Endothelial cell (in vitro differentiated cells): Measurements from ENCODE around the gene CRIP2. TPM values are rescaled to one million over a fixed set of nuclear protein-coding genes. Genes with fewer than 3 reads are reported as not detected.

Experiments
- DNase-seq: peaks from one replicate; pipeline ENCODE4 v3.0.0; 2021; ENCODE audit warnings: low spot score
- H3K27ac Mint-ChIP-seq: one replicate; pipeline ENCODE4 v1.8.0; 2021; ENCODE audit warnings: mixed read lengths, inconsistent platforms; ENCODE audit not compliant: unreplicated experiment
- H3K27me3 Mint-ChIP-seq: one replicate; pipeline ENCODE4 v1.8.0; 2021; ENCODE audit warnings: mild to moderate bottlenecking, moderate library complexity, mixed read lengths, inconsistent platforms; ENCODE audit not compliant: unreplicated experiment
- H3K36me3 Mint-ChIP-seq: one replicate; pipeline ENCODE4 v1.8.0; 2021; ENCODE audit warnings: mild to moderate bottlenecking, low read depth, mixed read lengths, inconsistent platforms; ENCODE audit not compliant: unreplicated experiment
- H3K4me1 Mint-ChIP-seq: one replicate; pipeline ENCODE4 v1.8.0; 2021; ENCODE audit warnings: mild to moderate bottlenecking, mixed read lengths, inconsistent platforms; ENCODE audit not compliant: unreplicated experiment
- H3K4me3 Mint-ChIP-seq: one replicate; pipeline ENCODE4 v1.8.0; 2021; ENCODE audit warnings: mild to moderate bottlenecking, mixed read lengths, inconsistent platforms; ENCODE audit not compliant: unreplicated experiment
- H3K9me3 Mint-ChIP-seq: one replicate; pipeline ENCODE4 v1.8.0; 2021; ENCODE audit warnings: mixed read lengths, inconsistent platforms; ENCODE audit not compliant: unreplicated experiment
- total RNA-seq: library from RNA; stranded (reverse); fragmentation: NEBNext Ultra II Directional; extraction: Animal tissue kit (Norgen Biotek cat#: 25700); gene quantifications from one replicate; pipeline ENCODE4 v1.2.1, GENCODE V29; 2021; ENCODE audit not compliant: unreplicated experiment
- TF ChIP-seq, protein P1 (sequence below): fragments of 200-600 bp; sonication (generic); IDR thresholded peaks from one replicate; pipeline ENCODE4 v1.5.0; 2021; ENCODE audit warnings: antibody characterized with exemption; ENCODE audit not compliant: unreplicated experiment

CRIP2 gene
- total RNA-seq, 1 donor from 2014 or later = 67.4 TPM

DNA sequence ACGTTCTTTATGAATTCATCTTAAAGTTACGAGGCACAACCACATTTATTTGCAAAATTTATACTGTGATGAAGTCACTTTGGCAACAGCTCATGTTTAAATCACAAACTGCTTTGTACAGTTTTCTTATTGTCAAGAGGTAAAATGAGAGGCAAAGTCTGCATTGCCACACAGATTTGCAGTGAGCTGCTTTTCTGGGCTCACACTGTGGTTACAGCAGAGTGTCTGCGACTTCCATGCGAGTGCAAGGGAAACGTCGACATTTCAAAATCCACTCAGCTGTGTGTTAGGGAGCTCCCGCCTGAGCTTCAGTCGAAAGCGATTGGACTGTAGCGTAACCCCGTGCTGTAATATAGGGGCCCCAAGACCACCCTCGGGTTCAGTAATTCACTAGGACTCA, 42.0 kb upstream of the CRIP2 start:
- no peak for DNase-seq
- Mint-ChIP-seq H3K9me3 (no peaks in the 10 kb centered on the region), H3K27me3 (peaks cover 2% of the 10 kb centered on the region), H3K36me3 (peaks cover 9% of the 10 kb centered on the region), H3K4me1 (no peaks in the 10 kb centered on the region), H3K4me3 (no peak overlapping the region), H3K27ac (no peak overlapping the region)
- TF ChIP-seq, protein P1, sequence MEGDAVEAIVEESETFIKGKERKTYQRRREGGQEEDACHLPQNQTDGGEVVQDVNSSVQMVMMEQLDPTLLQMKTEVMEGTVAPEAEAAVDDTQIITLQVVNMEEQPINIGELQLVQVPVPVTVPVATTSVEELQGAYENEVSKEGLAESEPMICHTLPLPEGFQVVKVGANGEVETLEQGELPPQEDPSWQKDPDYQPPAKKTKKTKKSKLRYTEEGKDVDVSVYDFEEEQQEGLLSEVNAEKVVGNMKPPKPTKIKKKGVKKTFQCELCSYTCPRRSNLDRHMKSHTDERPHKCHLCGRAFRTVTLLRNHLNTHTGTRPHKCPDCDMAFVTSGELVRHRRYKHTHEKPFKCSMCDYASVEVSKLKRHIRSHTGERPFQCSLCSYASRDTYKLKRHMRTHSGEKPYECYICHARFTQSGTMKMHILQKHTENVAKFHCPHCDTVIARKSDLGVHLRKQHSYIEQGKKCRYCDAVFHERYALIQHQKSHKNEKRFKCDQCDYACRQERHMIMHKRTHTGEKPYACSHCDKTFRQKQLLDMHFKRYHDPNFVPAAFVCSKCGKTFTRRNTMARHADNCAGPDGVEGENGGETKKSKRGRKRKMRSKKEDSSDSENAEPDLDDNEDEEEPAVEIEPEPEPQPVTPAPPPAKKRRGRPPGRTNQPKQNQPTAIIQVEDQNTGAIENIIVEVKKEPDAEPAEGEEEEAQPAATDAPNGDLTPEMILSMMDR = no peak

DNA sequence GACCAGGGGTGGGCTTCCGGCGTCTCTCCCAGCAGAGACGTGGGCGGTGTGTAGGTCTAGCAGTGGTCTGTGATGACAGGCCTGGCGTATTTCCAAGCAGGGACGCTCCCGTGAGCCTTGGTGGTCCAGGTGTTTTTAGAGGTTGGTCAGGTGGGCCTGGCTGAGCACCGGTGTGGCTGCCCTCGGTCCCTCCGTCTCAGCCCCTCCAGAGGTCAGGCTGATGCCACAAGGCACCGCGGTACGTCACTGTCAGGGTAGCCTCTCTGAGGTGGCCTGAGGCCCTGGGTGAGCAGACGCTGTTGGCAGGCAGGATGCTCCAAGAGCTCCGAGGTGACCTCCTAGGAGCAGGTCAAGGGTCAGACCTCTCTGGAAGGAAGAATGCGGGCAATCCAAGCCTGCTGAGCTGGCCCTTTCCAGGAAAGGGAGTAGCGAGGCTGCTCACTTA, 41.4 kb upstream of the CRIP2 start:
- Mint-ChIP-seq H3K4me1 (no peaks in the 10 kb centered on the region), H3K27ac (no peak overlapping the region), H3K27me3 (peaks cover 2% of the 10 kb centered on the region), H3K9me3 (no peaks in the 10 kb centered on the region), H3K36me3 (peaks cover 8% of the 10 kb centered on the region), H3K4me3 (no peak overlapping the region)
- DNase-seq = no peak
- TF ChIP-seq, protein P1 = no peak

DNA sequence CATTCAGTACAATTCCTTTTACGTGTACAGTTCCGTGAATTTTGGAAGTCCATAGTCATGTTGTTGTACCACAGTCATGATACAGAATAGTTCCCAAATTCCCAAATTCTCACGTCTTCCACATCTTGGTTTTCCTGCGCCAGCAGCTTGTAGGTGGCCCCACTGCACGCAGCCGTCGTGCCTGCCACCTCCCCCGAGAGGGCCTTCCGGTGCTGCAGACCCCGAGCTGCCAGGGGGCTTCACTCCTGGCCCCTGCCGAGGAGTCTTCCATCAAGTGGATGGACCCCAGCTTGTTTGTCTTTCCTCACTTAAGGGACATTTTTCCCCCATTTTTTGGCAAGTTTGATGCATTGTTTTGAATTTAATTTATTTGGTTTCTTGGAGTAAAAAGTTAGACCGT, 38.2 kb upstream of the CRIP2 start:
- Mint-ChIP-seq H3K27me3 (peaks cover 2% of the 10 kb centered on the region), H3K4me3 (no peak overlapping the region), H3K36me3 (peaks cover 8% of the 10 kb centered on the region), H3K4me1 (no peaks in the 10 kb centered on the region), H3K27ac (no peak overlapping the region), H3K9me3 (no peaks in the 10 kb centered on the region)
- no peak for DNase-seq
- TF ChIP-seq, protein P1 = no peak

DNA sequence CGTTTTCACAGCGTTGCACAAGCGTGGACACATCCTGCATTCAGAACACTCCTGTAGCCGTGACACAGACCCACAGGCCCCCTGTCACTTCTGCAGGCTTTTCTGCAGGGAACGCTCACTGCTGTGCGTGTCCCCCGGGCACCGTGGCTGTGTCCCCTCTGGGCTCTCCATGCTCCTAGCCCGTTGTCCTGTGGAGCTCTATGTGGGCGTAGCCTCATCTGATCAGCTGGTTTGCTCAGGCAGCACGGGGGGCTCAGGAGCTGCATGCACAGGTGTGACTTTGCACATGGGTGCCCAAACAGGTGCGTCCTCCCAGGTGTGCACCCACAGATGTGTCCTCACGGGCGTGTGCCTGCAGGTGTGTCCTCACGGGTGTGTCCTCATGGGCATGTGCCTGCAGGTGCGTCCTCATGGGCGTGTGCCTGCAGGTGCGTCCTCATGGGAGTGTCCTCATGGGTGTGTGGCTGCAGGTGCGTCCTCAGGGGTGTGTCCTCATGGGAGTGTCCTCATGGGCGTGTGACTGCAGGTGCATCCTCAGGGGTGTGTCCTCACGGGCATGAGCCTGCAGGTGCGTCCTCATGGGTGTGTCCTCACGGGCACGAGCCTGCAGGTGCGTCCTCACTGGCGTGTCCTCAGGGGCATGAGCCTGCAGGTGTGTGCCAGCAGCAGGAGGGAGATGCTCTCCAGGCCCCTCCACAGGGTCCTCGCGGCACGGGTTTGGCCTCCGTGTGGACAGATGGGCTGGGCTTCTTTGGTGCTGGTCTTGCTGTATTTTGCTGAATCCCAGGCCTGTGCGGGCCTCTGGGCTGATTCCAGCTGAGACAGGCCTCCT, 37.5 kb upstream of the CRIP2 start:
- TF ChIP-seq, protein P1 = no peak
- H3K36me3 Mint-ChIP-seq = peaks cover 13% of the 10 kb centered on the region
- H3K9me3 Mint-ChIP-seq = no peaks in the 10 kb centered on the region
- H3K27me3 Mint-ChIP-seq = peaks cover 5% of the 10 kb centered on the region
- H3K4me1 Mint-ChIP-seq = no peaks in the 10 kb centered on the region
- no peak overlapping the region for H3K4me3 Mint-ChIP-seq
- no peak overlapping the region for H3K27ac Mint-ChIP-seq
- no peak for DNase-seq
